ENCODE measurements around the gene CFAP97D1. TPM values are rescaled to one million over a fixed set of nuclear protein-coding genes. Genes with fewer than 3 reads are reported as not detected.

Gene CFAP97D1
- total RNA-seq, 2 experiments from 2014 or later = not detected

DNA sequence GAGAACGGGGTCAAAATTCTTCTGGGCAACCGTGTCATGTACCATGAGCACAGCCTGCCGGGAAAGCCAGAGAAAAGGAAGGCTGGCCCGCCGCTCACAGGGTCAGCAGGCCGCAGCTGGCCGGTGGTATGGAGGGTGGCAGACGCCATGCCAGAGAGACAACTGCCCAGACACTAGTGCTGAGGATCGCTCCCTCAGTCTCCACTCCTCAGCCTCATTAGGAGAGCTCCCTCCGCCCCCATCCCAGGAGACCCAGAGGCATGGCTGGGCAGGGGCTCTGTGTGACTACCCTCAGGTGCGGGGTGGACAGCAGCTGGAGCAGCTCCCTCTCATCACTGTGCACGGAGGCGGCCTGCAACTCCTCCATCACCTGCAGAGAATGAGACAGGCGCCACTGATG is 49.5 kb downstream of the CFAP97D1 start:
- TF ChIP-seq, protein P1, sequence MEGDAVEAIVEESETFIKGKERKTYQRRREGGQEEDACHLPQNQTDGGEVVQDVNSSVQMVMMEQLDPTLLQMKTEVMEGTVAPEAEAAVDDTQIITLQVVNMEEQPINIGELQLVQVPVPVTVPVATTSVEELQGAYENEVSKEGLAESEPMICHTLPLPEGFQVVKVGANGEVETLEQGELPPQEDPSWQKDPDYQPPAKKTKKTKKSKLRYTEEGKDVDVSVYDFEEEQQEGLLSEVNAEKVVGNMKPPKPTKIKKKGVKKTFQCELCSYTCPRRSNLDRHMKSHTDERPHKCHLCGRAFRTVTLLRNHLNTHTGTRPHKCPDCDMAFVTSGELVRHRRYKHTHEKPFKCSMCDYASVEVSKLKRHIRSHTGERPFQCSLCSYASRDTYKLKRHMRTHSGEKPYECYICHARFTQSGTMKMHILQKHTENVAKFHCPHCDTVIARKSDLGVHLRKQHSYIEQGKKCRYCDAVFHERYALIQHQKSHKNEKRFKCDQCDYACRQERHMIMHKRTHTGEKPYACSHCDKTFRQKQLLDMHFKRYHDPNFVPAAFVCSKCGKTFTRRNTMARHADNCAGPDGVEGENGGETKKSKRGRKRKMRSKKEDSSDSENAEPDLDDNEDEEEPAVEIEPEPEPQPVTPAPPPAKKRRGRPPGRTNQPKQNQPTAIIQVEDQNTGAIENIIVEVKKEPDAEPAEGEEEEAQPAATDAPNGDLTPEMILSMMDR (conservative IDR thresholded peaks at IDR 0.05; ENCODE audit: low read length) = no peak
- no peak for TF ChIP-seq EZH2phosphoT487 (IDR thresholded peaks at IDR 0.05; ENCODE audit: borderline replicate concordance, low read depth, low read length)
- no peak overlapping the region for H2AFZ ChIP-seq (ENCODE audit: low read length)
- no peaks in the 10 kb centered on the region for H3K36me3 ChIP-seq (ENCODE audit: insufficient read depth, low read length)
- intact Hi-C loops (cut with micrococcal nuclease; ENCODE audit: unreplicated experiment) = no loop called here
- ChIA-PET CTCF (ENCODE audit: unreplicated experiment) (interaction anchor here (0.6 kb wide), 1 partner anchor 47 kb away, joined by 3 read pairs; no protein-coding TSS in a partner anchor), POLR2A (no interaction called here)
- H3K79me2 ChIP-seq (ENCODE audit: insufficient read depth, low read depth, low read length) = no peaks in the 10 kb centered on the region
- no peak overlapping the region for H3K4me3 ChIP-seq (ENCODE audit: low read depth, low read length, poor library complexity, severe bottlenecking)
- H3K27ac ChIP-seq (ENCODE audit: low read depth, low read length, poor library complexity, severe bottlenecking) = no peak overlapping the region
- no peaks in the 10 kb centered on the region for H4K20me1 ChIP-seq (ENCODE audit: insufficient read depth, low read length)
- no peak overlapping the region for H3K4me2 ChIP-seq (ENCODE audit: low read length)
- DNase-seq (ENCODE audit: low spot score) = no peak
- no peaks in the 10 kb centered on the region for H3K4me1 ChIP-seq (ENCODE audit: insufficient read depth, low read length, poor library complexity, severe bottlenecking)
- no peaks in the 10 kb centered on the region for H3K9me2 ChIP-seq (ENCODE audit: insufficient read depth, low read length)
- H3K9me3 ChIP-seq (ENCODE audit: low read length) = no peaks in the 10 kb centered on the region
- BruUV-seq (replicated peaks) = no TSS peak

DNA sequence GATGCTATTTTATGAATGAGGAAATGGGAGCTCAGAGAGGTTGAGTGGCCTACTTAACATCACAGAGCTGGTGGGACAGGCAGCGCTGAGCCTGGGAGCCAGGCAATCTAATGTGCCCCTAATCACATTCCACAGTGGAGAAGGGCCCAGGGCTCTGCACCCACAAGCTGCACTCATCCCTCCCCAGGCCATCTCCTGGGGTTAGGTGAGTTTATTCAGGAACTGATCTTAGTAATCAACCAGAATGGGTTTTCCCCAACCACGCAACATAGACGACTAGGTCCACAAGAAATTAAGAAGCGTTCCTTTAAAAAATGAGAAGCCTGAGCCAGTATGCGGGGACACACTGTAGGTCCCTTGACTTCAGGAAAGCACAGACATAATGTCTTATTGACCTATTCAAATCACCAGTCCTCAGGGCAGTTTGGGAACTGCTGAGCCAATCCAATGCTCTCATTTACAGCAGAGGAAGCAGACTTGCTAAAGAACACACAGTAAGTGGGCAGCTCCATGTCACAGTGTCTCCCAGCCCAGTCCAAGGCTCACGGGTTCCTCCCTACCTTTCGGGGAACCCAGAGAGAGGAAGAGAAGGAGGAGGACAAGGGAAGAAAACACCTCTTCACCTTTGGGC is 50.4 kb downstream of the CFAP97D1 start:
- no peaks in the 10 kb centered on the region for H3K79me2 ChIP-seq (ENCODE audit: insufficient read depth, low read depth, low read length)
- no peaks in the 10 kb centered on the region for H3K9me3 ChIP-seq (ENCODE audit: low read length)
- H3K4me1 ChIP-seq (ENCODE audit: insufficient read depth, low read length, poor library complexity, severe bottlenecking) = no peaks in the 10 kb centered on the region
- no peak overlapping the region for H2AFZ ChIP-seq (ENCODE audit: low read length)
- no peaks in the 10 kb centered on the region for H4K20me1 ChIP-seq (ENCODE audit: insufficient read depth, low read length)
- ChIA-PET POLR2A (no interaction called here), CTCF (ENCODE audit: unreplicated experiment) (interaction anchor here (0.6 kb wide), 1 partner anchor 47 kb away, joined by 3 read pairs; no protein-coding TSS in a partner anchor)
- DNase-seq (ENCODE audit: low spot score) = no peak
- intact Hi-C loops (cut with micrococcal nuclease; ENCODE audit: unreplicated experiment) = no loop called here
- H3K4me3 ChIP-seq (ENCODE audit: low read depth, low read length, poor library complexity, severe bottlenecking) = no peak overlapping the region
- no peaks in the 10 kb centered on the region for H3K9me2 ChIP-seq (ENCODE audit: insufficient read depth, low read length)
- no peaks in the 10 kb centered on the region for H3K36me3 ChIP-seq (ENCODE audit: insufficient read depth, low read length)
- no TSS peak for BruUV-seq (replicated peaks)
- TF ChIP-seq, protein P1 (conservative IDR thresholded peaks at IDR 0.05; ENCODE audit: low read length) = no peak
- no peak for TF ChIP-seq EZH2phosphoT487 (IDR thresholded peaks at IDR 0.05; ENCODE audit: borderline replicate concordance, low read depth, low read length)
- no peak overlapping the region for H3K4me2 ChIP-seq (ENCODE audit: low read length)
- H3K27ac ChIP-seq (ENCODE audit: low read depth, low read length, poor library complexity, severe bottlenecking) = no peak overlapping the region

DNA sequence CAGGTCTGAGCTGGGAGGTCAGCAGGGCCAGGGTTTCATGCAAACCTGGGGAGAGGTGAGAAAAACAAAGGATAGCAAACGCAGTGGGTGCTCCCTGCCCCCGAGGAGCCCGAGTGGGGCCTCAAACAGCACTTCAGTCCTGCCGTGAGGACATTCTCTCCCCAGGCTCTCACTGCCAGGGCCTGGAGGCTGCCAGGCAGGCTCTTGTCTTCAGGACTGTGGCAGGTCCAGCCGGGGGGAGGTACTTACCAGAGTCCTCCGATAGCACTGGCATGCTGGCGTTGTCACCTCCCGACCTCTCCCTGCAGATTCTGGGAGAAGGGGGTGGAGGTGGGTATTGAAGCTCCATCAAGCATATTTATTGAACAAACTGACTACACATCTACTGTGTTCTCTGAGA is 51.4 kb downstream of the CFAP97D1 start:
- no peak overlapping the region for H3K4me2 ChIP-seq (ENCODE audit: low read length)
- H3K27ac ChIP-seq (ENCODE audit: low read depth, low read length, poor library complexity, severe bottlenecking) = no peak overlapping the region
- TF ChIP-seq EZH2phosphoT487 (IDR thresholded peaks at IDR 0.05; ENCODE audit: borderline replicate concordance, low read depth, low read length) = no peak
- TF ChIP-seq, protein P1 (conservative IDR thresholded peaks at IDR 0.05; ENCODE audit: low read length) = no peak
- BruUV-seq (replicated peaks) = no TSS peak
- no peaks in the 10 kb centered on the region for H3K9me3 ChIP-seq (ENCODE audit: low read length)
- H3K79me2 ChIP-seq (ENCODE audit: insufficient read depth, low read depth, low read length) = no peaks in the 10 kb centered on the region
- H4K20me1 ChIP-seq (ENCODE audit: insufficient read depth, low read length) = no peaks in the 10 kb centered on the region
- no peaks in the 10 kb centered on the region for H3K9me2 ChIP-seq (ENCODE audit: insufficient read depth, low read length)
- POLR2A ChIA-PET = no interaction called here
- H3K4me1 ChIP-seq (ENCODE audit: insufficient read depth, low read length, poor library complexity, severe bottlenecking) = no peaks in the 10 kb centered on the region
- H3K4me3 ChIP-seq (ENCODE audit: low read depth, low read length, poor library complexity, severe bottlenecking) = no peak overlapping the region
- intact Hi-C loops (cut with micrococcal nuclease; ENCODE audit: unreplicated experiment) = no loop called here
- no peaks in the 10 kb centered on the region for H3K36me3 ChIP-seq (ENCODE audit: insufficient read depth, low read length)
- no peak for DNase-seq (ENCODE audit: low spot score)
- CTCF ChIA-PET (ENCODE audit: unreplicated experiment) = no interaction called here
- no peak overlapping the region for H2AFZ ChIP-seq (ENCODE audit: low read length)
